Peyer's patch (tissue), 4 donors: ENCODE data around the gene RAP1A. TPM values are rescaled to one million over a fixed set of nuclear protein-coding genes. Genes with fewer than 3 reads are reported as not detected.

Experiments
- DNase-seq, 3 donors: peaks; one replicate each; pipeline ENCODE4 v3.0.0-alpha.2; 2017 to 2019
- H3K27ac ChIP-seq, 4 donors: fragments of 200-600 bp; sonication (generic); one replicate each; pipeline ENCODE4 v1.5.1; 2016 to 2019
- H3K27me3 ChIP-seq, 2 donors: fragments of 200-600 bp; sonication (generic); one replicate each; pipeline ENCODE4 v1.5.1; 2019
- H3K36me3 ChIP-seq, 3 donors: fragments of 200-600 bp; sonication (generic); one replicate each; pipeline ENCODE4 v1.5.1; 2016 to 2019
- H3K4me1 ChIP-seq, 4 donors: fragments of 200-600 bp; sonication (generic); one replicate each; pipeline ENCODE4 v1.5.1; 2016 to 2019
- H3K4me3 ChIP-seq, 4 donors: fragments of 200-600 bp; sonication (generic); 1 replicate in 3 of 4; 2 replicates in 1 of 4; pipeline ENCODE4 v1.5.1; 2016 to 2019; ENCODE audit warnings: mild to moderate bottlenecking in 1 of 4
- H3K9me3 ChIP-seq, 4 donors: fragments of 200-600 bp; sonication (generic); one replicate each; pipeline ENCODE4 v1.5.1; 2016 to 2019; ENCODE audit warnings: mild to moderate bottlenecking in 1 of 4
- POLR2A ChIP-seq, 2 donors: fragments of 450-650 bp; IDR thresholded peaks; one replicate each; pipeline ENCODE4 v1.5.1; 2017; ENCODE audit warnings: antibody characterized with exemption in 2 of 2, mild to moderate bottlenecking in 2 of 2, moderate library complexity in 2 of 2
- total RNA-seq, 4 donors: library from RNA; depleted of rRNA; stranded (reverse); fragments of >200 nt; gene quantifications; one replicate each; pipeline ENCODE4 v1.1.0, GENCODE V29; 2016
- TF ChIP-seq, protein P1 (sequence below), 6 experiments: fragments of 450-650 bp in 4 of 6; fragments of 200-600 bp in 2 of 6; sonication (generic) in 1 of 6; IDR thresholded peaks; one replicate each; pipeline ENCODE4 v1.5.1; 2017 to 2019; ENCODE audit warnings: antibody characterized with exemption in 6 of 6, mild to moderate bottlenecking in 3 of 6, moderate library complexity in 1 of 6

The RAP1A gene
- total RNA-seq, 4 donors from 2014 or later, result 16.5 to 66.0 (median 46.2) TPM

DNA sequence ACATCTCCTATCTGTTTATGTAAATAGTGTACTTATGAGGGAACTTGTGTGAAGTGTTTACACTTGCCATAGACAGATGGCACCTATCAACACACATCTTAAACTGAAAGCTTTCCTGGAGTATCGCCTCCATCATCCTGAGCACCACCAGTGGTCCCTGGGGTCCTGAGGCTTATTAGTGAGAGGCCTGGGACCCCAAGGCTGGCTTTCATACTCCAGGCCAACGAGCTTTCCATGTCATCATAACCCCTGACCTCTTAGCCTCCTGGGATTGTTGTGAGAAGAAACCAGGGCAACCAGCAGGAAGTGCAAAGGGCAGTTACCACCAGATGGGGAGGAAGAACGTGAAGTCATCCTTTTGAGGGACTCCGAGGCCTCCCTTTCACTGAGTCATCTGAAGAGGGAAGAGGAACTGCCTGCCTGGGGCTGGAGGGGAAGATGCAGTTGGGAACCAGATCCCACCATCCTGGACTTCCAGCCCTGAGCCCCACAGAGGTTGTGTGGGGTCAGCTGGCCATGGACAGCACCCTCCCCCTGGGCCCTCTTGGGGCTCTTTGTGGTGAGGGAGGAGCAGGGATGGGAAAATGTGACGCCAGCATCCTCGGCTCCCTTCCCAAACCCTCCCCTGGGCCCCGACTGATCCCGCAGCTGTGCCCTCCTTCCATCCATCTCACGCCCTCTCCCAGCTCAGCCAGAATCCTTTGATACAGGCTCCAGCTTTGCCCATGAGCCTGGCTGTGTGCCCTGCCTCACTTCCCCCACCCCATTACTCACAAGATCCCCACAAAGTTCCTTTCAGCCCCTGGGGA lies 113.8 kb downstream of the RAP1A start:
- TF ChIP-seq, protein P1, sequence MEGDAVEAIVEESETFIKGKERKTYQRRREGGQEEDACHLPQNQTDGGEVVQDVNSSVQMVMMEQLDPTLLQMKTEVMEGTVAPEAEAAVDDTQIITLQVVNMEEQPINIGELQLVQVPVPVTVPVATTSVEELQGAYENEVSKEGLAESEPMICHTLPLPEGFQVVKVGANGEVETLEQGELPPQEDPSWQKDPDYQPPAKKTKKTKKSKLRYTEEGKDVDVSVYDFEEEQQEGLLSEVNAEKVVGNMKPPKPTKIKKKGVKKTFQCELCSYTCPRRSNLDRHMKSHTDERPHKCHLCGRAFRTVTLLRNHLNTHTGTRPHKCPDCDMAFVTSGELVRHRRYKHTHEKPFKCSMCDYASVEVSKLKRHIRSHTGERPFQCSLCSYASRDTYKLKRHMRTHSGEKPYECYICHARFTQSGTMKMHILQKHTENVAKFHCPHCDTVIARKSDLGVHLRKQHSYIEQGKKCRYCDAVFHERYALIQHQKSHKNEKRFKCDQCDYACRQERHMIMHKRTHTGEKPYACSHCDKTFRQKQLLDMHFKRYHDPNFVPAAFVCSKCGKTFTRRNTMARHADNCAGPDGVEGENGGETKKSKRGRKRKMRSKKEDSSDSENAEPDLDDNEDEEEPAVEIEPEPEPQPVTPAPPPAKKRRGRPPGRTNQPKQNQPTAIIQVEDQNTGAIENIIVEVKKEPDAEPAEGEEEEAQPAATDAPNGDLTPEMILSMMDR (IDR thresholded peaks at IDR 0.05), result no peak
- TF ChIP-seq POLR2A (IDR thresholded peaks at IDR 0.05), result no peak
- peak overlapping the region in 3 of 4 donors; percentile 58 to 68 (median 65) for H3K27ac ChIP-seq
- H3K9me3 ChIP-seq, result no peaks in the 10 kb centered on the region
- no peak for DNase-seq
- H3K36me3 ChIP-seq, result no peaks in the 10 kb centered on the region
- H3K4me3 ChIP-seq, result no peak overlapping the region
- peaks cover 0 to 35% (median 2%) of the 10 kb centered on the region in 4 donors for H3K4me1 ChIP-seq
- H3K27me3 ChIP-seq, result no peaks in the 10 kb centered on the region

DNA sequence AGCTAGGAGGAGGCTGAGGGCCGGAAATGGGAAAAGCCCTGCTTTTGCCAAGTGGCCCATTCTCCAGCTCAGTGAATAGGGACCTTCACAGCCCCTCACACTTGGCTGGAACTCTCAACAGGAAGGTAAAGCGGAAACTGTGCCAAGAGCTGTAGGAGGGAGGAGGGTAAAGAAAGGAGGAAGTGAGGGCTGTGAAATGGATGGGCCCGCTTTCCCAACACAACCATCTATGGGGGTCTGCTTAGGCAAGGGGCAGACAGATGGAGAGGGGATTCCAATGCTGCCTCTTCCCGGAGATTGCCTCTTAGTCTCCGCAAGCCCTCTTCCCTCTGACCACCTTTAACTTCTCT lies 114.4 kb downstream of the RAP1A start:
- no peak for DNase-seq
- Histone ChIP-seq H3K27ac (peak overlapping the region in 3 of 4 donors; percentile 58 to 68 (median 65)), H3K36me3 (no peaks in the 10 kb centered on the region), H3K9me3 (no peaks in the 10 kb centered on the region), H3K4me1 (peaks cover 0 to 40% (median 2%) of the 10 kb centered on the region in 4 donors), H3K27me3 (no peaks in the 10 kb centered on the region), H3K4me3 (no peak overlapping the region)
- TF ChIP-seq, protein P1 (IDR thresholded peaks at IDR 0.05), result no peak
- TF ChIP-seq POLR2A (IDR thresholded peaks at IDR 0.05), result no peak

DNA sequence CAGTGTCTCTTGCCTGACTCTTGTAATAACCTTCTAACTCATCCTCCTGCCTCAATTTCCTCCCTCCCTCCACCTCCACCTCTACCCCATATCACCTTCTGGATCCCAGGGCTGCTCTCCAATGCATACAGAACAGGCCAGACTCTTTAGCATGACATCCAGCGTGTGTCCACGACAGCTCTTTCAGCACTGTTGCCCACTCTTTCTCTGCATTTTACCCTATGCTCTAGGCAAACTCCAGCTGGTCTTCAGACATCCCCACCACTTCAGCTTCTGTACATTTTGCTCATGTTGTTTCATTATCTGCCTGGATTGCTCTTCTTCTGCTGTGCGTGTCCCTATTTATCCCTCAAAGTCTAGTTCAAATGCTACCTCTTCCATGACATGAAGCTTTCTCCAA lies 114.8 kb downstream of the RAP1A start:
- Histone ChIP-seq H3K4me3 (no peak overlapping the region), H3K9me3 (no peaks in the 10 kb centered on the region), H3K36me3 (no peaks in the 10 kb centered on the region), H3K27ac (peak overlapping the region in 2 of 4 donors; percentile 58 to 68), H3K27me3 (no peaks in the 10 kb centered on the region), H3K4me1 (peaks cover 0 to 40% (median 2%) of the 10 kb centered on the region in 4 donors)
- DNase-seq, result no peak
- TF ChIP-seq, protein P1 (IDR thresholded peaks at IDR 0.05), result no peak
- TF ChIP-seq POLR2A (IDR thresholded peaks at IDR 0.05), result no peak

DNA sequence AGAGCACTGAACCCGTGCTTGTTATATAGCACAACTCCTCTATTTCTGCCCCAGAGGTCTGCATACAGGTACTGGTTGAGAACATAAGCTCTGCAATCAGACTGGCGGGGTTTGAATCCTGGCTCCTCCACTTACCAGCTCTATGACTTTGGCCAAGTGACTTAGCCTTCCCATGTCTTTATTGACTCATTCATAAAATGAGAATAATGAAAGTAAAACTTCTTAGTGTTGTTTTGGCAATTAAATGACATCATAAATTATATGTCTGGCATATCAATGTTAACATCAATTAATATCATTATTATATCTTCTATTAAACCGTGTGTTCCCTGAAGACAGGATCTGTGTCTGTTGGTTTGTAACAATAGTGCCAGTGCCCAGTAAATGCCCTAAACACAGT lies 115.3 kb downstream of the RAP1A start:
- DNase-seq, result no peak
- Histone ChIP-seq H3K27me3 (no peaks in the 10 kb centered on the region), H3K4me1 (peaks cover 0 to 40% (median 2%) of the 10 kb centered on the region in 4 donors), H3K36me3 (no peaks in the 10 kb centered on the region), H3K27ac (no peak overlapping the region), H3K4me3 (no peak overlapping the region), H3K9me3 (no peaks in the 10 kb centered on the region)
- TF ChIP-seq, protein P1 (IDR thresholded peaks at IDR 0.05), result no peak
- TF ChIP-seq POLR2A (IDR thresholded peaks at IDR 0.05), result no peak

DNA sequence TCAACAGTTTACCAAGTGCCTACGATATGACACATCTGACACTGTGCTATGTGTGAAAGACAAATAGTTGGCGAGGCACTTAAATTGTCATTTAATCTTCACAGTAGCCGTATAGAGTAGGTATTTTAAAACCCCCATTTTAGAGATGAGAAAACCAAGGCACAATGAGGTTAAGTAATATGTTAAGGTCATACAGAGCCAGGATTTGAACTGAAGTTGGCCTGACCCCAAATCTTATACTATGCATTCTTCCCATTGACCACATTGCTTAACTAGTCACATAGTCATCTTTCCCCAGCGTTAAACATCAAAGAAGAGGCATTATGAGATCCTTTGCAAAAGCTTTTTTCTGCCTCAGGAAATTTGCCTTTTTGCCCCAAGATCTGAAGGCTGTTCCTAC lies 115.7 kb downstream of the RAP1A start:
- H3K4me1 ChIP-seq, result peaks cover 0 to 44% (median 3%) of the 10 kb centered on the region in 4 donors
- no peaks in the 10 kb centered on the region for H3K27me3 ChIP-seq
- H3K4me3 ChIP-seq, result no peak overlapping the region
- H3K27ac ChIP-seq, result no peak overlapping the region
- H3K9me3 ChIP-seq, result no peaks in the 10 kb centered on the region
- TF ChIP-seq, protein P1 (IDR thresholded peaks at IDR 0.05), result no peak
- no peak for TF ChIP-seq POLR2A (IDR thresholded peaks at IDR 0.05)
- H3K36me3 ChIP-seq, result no peaks in the 10 kb centered on the region
- no peak for DNase-seq
